Measurements from ENCODE around the gene ANKRD1.

The ANKRD1 gene

GRCh38 chr10:90936276-90936659 is 15.4 kb upstream of the ANKRD1 start:
- Histone ChIP-seq H3K27ac (replicated peaks; ENCODE audit: low read length) (no peak overlapping the region), H3K4me3 (ENCODE audit: low read length in 2 of 2) (no peak overlapping the region), H3K4me2 (ENCODE audit: insufficient read depth, low read length, poor library complexity, severe bottlenecking) (no peak overlapping the region), H3K9ac (ENCODE audit: low read depth, low read length, poor library complexity) (no peak overlapping the region), H3K18ac (ENCODE audit: low read length) (no peak overlapping the region), H3K4me1 (ENCODE audit: control insufficient read depth in 2 of 2, insufficient read depth in 1 of 2, low read depth in 1 of 2, low read length in 2 of 2) (peaks cover 11 to 13% of the 10 kb centered on the region in 2 donors), H2BK5ac (ENCODE audit: low read length) (no peak overlapping the region), H3K23ac (ENCODE audit: low read depth, low read length, poor library complexity) (no peak overlapping the region), H2BK15ac (ENCODE audit: low read length) (no peak overlapping the region), H4K8ac (ENCODE audit: low read depth, low read length) (no peak overlapping the region), H4K91ac (ENCODE audit: low read depth, low read length, poor library complexity) (no peak overlapping the region), H3K4ac (ENCODE audit: low read length) (no peak overlapping the region), H3K9me3 (replicated peaks in 1 of 2; ENCODE audit: control insufficient read depth in 2 of 2, insufficient read depth in 1 of 2, low read depth in 1 of 2, low read length in 2 of 2) (no peaks in the 10 kb centered on the region), H2AK5ac (ENCODE audit: low read depth, low read length) (no peak overlapping the region), H3K79me1 (ENCODE audit: low read depth, low read length) (no peaks in the 10 kb centered on the region), H2BK120ac (ENCODE audit: low read depth, low read length) (no peak overlapping the region), H2AFZ (ENCODE audit: low read length) (no peak overlapping the region), H3K14ac (ENCODE audit: low read length) (no peak overlapping the region), H2BK12ac (ENCODE audit: low read length) (no peak overlapping the region), H3K36me3 (replicated peaks in 1 of 2; ENCODE audit: control insufficient read depth in 2 of 2, insufficient read depth in 2 of 2, low read length in 2 of 2) (no peaks in the 10 kb centered on the region), H3K27me3 (ENCODE audit: control insufficient read depth in 3 of 3, insufficient read depth in 3 of 3, low read depth in 1 of 3, low read length in 3 of 3) (no peaks in the 10 kb centered on the region)
- WGBS, 2 donors (ENCODE audit: extremely low coverage in 2 of 2, insufficient read length in 2 of 2, insufficient replicate concordance in 1 of 2) = no CpG with 5 or more reads among the region's 2 CpGs
- no peak for DNase-seq (ENCODE audit: low spot score)

- Histone ChIP-seq H3K9me3 (replicated peaks in 1 of 2; ENCODE audit: control insufficient read depth in 2 of 2, insufficient read depth in 1 of 2, low read depth in 1 of 2, low read length in 2 of 2) (no peaks in the 10 kb centered on the region), H3K14ac (ENCODE audit: low read length) (no peak overlapping the region), H3K27ac (replicated peaks; ENCODE audit: low read length) (no peak overlapping the region), H3K9ac (ENCODE audit: low read depth, low read length, poor library complexity) (no peak overlapping the region), H3K4ac (ENCODE audit: low read length) (no peak overlapping the region), H3K4me1 (ENCODE audit: control insufficient read depth in 2 of 2, insufficient read depth in 1 of 2, low read depth in 1 of 2, low read length in 2 of 2) (peaks cover 16 to 19% of the 10 kb centered on the region in 2 donors), H3K18ac (ENCODE audit: low read length) (no peak overlapping the region), H4K8ac (ENCODE audit: low read depth, low read length) (no peak overlapping the region), H3K23ac (ENCODE audit: low read depth, low read length, poor library complexity) (no peak overlapping the region), H3K36me3 (replicated peaks in 1 of 2; ENCODE audit: control insufficient read depth in 2 of 2, insufficient read depth in 2 of 2, low read length in 2 of 2) (no peaks in the 10 kb centered on the region), H2BK12ac (ENCODE audit: low read length) (no peak overlapping the region), H3K79me1 (ENCODE audit: low read depth, low read length) (no peaks in the 10 kb centered on the region), H2AK5ac (ENCODE audit: low read depth, low read length) (no peak overlapping the region), H3K4me3 (ENCODE audit: low read length in 2 of 2) (no peak overlapping the region), H2BK15ac (ENCODE audit: low read length) (no peak overlapping the region), H2AFZ (ENCODE audit: low read length) (peak overlapping the region; percentile 62), H3K27me3 (ENCODE audit: control insufficient read depth in 3 of 3, insufficient read depth in 3 of 3, low read depth in 1 of 3, low read length in 3 of 3) (no peaks in the 10 kb centered on the region), H4K91ac (ENCODE audit: low read depth, low read length, poor library complexity) (no peak overlapping the region), H2BK5ac (ENCODE audit: low read length) (no peak overlapping the region), H3K4me2 (ENCODE audit: insufficient read depth, low read length, poor library complexity, severe bottlenecking) (no peak overlapping the region), H2BK120ac (ENCODE audit: low read depth, low read length) (no peak overlapping the region)
- WGBS, 2 donors (ENCODE audit: extremely low coverage in 2 of 2, insufficient read length in 2 of 2, insufficient replicate concordance in 1 of 2) = no CpG with 5 or more reads among the region's 5 CpGs
- DNase-seq (ENCODE audit: low spot score) = no peak
Observed at GRCh38 chr10:90935581-90936275, 14.8 kb upstream of the ANKRD1 start.

DNA sequence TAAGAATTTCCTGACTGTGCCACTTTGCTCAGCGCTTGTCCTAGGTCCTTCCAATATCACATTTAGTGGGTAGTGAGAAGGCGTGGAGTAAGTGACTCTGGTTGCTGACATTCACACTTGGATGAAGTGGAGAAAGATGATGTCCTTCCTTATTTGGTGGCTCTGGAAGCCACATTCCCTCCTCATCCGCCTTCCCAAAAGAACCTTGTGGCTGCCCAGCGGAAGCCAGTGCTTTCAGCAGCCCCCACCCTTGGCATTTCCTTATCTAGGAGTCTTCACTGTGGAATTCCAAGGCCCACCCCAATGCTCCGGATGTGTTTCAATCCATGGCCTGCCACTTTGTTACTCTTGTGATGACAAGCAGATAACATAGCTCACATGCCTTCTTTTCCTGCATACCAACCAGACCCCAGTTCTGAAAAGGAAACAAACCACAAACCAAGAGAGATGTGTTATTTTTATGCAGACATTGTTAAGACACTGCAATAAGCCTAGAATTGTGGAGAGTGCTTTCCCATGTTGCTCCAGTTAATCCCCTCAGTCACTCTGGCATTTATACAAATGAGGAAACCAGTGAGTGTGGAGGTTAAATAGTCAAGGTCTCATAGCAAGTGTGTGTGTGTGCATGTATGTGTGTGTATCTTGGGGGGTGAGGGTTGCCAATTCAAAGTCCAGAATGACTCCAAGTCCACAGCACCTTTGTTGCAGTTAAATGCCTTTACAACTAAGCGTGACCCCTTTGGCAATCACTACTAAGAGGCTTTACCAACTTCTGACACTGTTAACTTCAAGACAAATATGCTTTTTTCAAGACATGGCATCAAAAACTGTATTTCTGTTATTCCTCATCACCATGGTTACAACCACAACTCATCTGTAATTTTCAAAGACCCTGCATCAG is 10.3 kb upstream of the ANKRD1 start:
- Histone ChIP-seq H3K4ac (ENCODE audit: low read length) (no peak overlapping the region), H3K4me2 (ENCODE audit: insufficient read depth, low read length, poor library complexity, severe bottlenecking) (no peak overlapping the region), H3K27me3 (ENCODE audit: control insufficient read depth in 3 of 3, insufficient read depth in 3 of 3, low read depth in 1 of 3, low read length in 3 of 3) (no peaks in the 10 kb centered on the region), H3K79me1 (ENCODE audit: low read depth, low read length) (no peaks in the 10 kb centered on the region), H2BK120ac (ENCODE audit: low read depth, low read length) (no peak overlapping the region), H3K18ac (ENCODE audit: low read length) (no peak overlapping the region), H3K4me1 (ENCODE audit: control insufficient read depth in 2 of 2, insufficient read depth in 1 of 2, low read depth in 1 of 2, low read length in 2 of 2) (peaks cover 15 to 24% of the 10 kb centered on the region in 2 donors), H3K14ac (ENCODE audit: low read length) (no peak overlapping the region), H3K27ac (replicated peaks; ENCODE audit: low read length) (no peak overlapping the region), H3K9ac (ENCODE audit: low read depth, low read length, poor library complexity) (no peak overlapping the region), H2AK5ac (ENCODE audit: low read depth, low read length) (no peak overlapping the region), H3K4me3 (ENCODE audit: low read length in 2 of 2) (no peak overlapping the region), H4K91ac (ENCODE audit: low read depth, low read length, poor library complexity) (no peak overlapping the region), H2BK5ac (ENCODE audit: low read length) (no peak overlapping the region), H2BK15ac (ENCODE audit: low read length) (no peak overlapping the region), H3K36me3 (replicated peaks in 1 of 2; ENCODE audit: control insufficient read depth in 2 of 2, insufficient read depth in 2 of 2, low read length in 2 of 2) (no peaks in the 10 kb centered on the region), H4K8ac (ENCODE audit: low read depth, low read length) (no peak overlapping the region), H3K9me3 (replicated peaks in 1 of 2; ENCODE audit: control insufficient read depth in 2 of 2, insufficient read depth in 1 of 2, low read depth in 1 of 2, low read length in 2 of 2) (no peaks in the 10 kb centered on the region), H3K23ac (ENCODE audit: low read depth, low read length, poor library complexity) (no peak overlapping the region), H2AFZ (ENCODE audit: low read length) (peak overlapping the region; percentile 88), H2BK12ac (ENCODE audit: low read length) (no peak overlapping the region)
- DNase-seq (ENCODE audit: low spot score) = no peak
- no CpG with 5 or more reads among the region's 6 CpGs for WGBS, 2 donors (ENCODE audit: extremely low coverage in 2 of 2, insufficient read length in 2 of 2, insufficient replicate concordance in 1 of 2)

Measured in neuronal stem cell (in vitro differentiated cells).